Body of pancreas (tissue), 4 donors: ENCODE results near the gene UBE3B.

Experiments used
- CTCF ChIP-seq, 7 experiments: fragments of 450-650 bp in 4 of 7; fragments of 200-600 bp in 3 of 7; sonication (generic) in 3 of 7; IDR thresholded peaks; one replicate each; pipeline ENCODE4 v1.5.1; 2016 to 2019; ENCODE audit warnings: antibody characterized with exemption in 7 of 7
- POLR2A ChIP-seq, 3 donors: fragments of 450-650 bp; IDR thresholded peaks; one replicate each; pipeline ENCODE4 v1.6.1; 2016; ENCODE audit warnings: antibody characterized with exemption in 3 of 3, mild to moderate bottlenecking in 2 of 3

DNA sequence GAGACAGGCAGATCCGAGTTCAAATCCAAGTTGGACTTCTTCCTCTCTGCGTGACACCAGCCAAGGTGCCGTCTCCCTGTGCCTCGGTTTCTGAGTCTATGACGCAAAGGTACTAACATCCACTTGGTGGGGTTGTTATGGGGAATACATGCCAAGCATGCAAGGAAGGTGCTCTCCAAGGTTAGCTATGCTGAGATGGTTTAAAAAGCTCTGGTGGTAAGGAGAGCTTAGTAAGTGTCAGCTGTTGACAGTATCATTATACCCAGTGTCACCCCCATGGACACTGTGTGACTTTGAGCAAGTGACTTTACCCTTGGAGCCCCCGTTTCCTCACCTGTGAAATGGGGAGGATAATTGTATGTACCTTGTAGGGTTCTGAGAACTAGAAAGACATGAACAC lies 73.7 kb downstream of the UBE3B start:
- TF ChIP-seq CTCF (IDR thresholded peaks at IDR 0.05) (no peak), POLR2A (IDR thresholded peaks at IDR 0.05) (no peak)
